Measurements from ENCODE around the gene FHAD1.

- TF ChIP-seq, protein P1, sequence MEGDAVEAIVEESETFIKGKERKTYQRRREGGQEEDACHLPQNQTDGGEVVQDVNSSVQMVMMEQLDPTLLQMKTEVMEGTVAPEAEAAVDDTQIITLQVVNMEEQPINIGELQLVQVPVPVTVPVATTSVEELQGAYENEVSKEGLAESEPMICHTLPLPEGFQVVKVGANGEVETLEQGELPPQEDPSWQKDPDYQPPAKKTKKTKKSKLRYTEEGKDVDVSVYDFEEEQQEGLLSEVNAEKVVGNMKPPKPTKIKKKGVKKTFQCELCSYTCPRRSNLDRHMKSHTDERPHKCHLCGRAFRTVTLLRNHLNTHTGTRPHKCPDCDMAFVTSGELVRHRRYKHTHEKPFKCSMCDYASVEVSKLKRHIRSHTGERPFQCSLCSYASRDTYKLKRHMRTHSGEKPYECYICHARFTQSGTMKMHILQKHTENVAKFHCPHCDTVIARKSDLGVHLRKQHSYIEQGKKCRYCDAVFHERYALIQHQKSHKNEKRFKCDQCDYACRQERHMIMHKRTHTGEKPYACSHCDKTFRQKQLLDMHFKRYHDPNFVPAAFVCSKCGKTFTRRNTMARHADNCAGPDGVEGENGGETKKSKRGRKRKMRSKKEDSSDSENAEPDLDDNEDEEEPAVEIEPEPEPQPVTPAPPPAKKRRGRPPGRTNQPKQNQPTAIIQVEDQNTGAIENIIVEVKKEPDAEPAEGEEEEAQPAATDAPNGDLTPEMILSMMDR (CRISPR knock-in tag; IDR thresholded peaks at IDR 0.05) = no peak
- no peak for TF ChIP-seq RCOR2 (CRISPR knock-in tag; IDR thresholded peaks at IDR 0.05)
- no peak for TF ChIP-seq ZIK1 (CRISPR knock-in tag; IDR thresholded peaks at IDR 0.05; ENCODE audit: borderline replicate concordance, low read depth)
- TF ChIP-seq ZNF704 (CRISPR knock-in tag; IDR thresholded peaks at IDR 0.05; ENCODE audit: borderline replicate concordance) = no peak
- TF ChIP-seq, protein P2, sequence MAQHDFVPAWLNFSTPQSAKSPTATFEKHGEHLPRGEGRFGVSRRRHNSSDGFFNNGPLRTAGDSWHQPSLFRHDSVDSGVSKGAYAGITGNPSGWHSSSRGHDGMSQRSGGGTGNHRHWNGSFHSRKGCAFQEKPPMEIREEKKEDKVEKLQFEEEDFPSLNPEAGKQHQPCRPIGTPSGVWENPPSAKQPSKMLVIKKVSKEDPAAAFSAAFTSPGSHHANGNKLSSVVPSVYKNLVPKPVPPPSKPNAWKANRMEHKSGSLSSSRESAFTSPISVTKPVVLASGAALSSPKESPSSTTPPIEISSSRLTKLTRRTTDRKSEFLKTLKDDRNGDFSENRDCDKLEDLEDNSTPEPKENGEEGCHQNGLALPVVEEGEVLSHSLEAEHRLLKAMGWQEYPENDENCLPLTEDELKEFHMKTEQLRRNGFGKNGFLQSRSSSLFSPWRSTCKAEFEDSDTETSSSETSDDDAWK (CRISPR knock-in tag; IDR thresholded peaks at IDR 0.05) = no peak
- no peak for TF ChIP-seq ZFYVE20 (CRISPR knock-in tag; IDR thresholded peaks at IDR 0.05; ENCODE audit: borderline replicate concordance, low read depth)
- TF ChIP-seq NR2F2 (IDR thresholded peaks at IDR 0.05; ENCODE audit: borderline replicate concordance, low read depth) = no peak
- TF ChIP-seq RBM39 (IDR thresholded peaks at IDR 0.05; ENCODE audit: low read depth, low read length, poor library complexity, severe bottlenecking) = no peak
- TF ChIP-seq ZNF720 (CRISPR knock-in tag; IDR thresholded peaks at IDR 0.05) = no peak
- TF ChIP-seq CREB1 (IDR thresholded peaks at IDR 0.05) = no peak
- no peak for TF ChIP-seq CREB1 (CRISPR knock-in tag; IDR thresholded peaks at IDR 0.05)
- TF ChIP-seq, protein P3, sequence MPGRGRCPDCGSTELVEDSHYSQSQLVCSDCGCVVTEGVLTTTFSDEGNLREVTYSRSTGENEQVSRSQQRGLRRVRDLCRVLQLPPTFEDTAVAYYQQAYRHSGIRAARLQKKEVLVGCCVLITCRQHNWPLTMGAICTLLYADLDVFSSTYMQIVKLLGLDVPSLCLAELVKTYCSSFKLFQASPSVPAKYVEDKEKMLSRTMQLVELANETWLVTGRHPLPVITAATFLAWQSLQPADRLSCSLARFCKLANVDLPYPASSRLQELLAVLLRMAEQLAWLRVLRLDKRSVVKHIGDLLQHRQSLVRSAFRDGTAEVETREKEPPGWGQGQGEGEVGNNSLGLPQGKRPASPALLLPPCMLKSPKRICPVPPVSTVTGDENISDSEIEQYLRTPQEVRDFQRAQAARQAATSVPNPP (CRISPR knock-in tag; IDR thresholded peaks at IDR 0.05) = no peak
These were observed 65.8 kb downstream of the FHAD1 start for GRCh38 chr1:15312626-15313411.

Data from HepG2 (cell line).